Mucosa of gallbladder (tissue), 1 donor: ENCODE results near the gene MYO1D. TPM values are rescaled to one million over a fixed set of nuclear protein-coding genes. Genes with fewer than 3 reads are reported as not detected.
A peak's percentile ranks its signal among the peaks of the same experiment; 100 is the strongest.
"Not testable (repeated sequence)": the region's sequence is repeated elsewhere in the genome, so short reads cannot be mapped to it uniquely, and the experiment has no call there.

Source experiments
- DNase-seq: peaks from one replicate; pipeline ENCODE4 v3.0.0-alpha.2; 2020; ENCODE audit warnings: low spot score
- total RNA-seq: library from RNA; stranded (reverse); gene quantifications from one replicate; pipeline ENCODE4 v1.2.1, GENCODE V29; 2021
- donor health status: DM: no; HTN: no; CAD: no.

The MYO1D gene
- 150 TPM for total RNA-seq

DNA sequence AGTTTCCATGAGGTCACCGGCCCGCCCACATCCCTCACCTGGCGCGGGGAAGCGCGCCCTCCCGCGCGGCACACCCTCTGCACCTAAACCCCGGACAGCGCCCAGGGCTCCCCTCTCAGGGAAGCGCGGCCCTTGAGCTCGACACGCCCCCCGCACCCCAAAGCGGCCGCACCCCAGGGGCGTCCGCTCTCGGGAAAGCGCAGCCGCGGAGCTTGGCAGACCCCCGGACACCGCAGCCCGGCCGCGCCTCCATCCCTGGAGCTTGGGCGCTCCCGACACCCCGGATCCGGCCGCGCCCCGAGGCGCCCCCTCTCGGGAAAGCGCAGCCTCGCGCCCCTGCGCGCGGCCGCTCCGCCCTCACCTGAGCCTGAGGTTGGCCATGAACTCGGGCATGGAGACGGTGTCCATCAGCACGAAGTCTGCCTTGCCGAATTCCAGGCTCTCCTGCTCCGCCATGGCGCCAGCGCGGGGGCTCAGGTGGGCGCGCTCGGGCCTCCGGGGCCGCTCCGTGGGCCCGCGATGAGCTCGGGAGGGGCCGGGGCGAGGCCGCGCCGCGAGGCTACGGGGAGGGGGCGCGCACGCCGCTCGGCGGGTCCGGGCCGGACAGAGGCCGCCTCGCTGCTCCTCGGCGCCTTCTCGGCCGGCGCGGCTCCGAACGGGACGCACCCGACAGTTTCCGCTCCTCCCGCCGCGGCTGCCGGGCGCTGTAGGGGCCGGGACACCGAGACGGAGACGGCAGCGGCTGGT is at the start of gene MYO1D:
TSS of gene MYO1D (minus strand) at position 708 of the 747 bp plus-strand sequence. CDS start at position 456, 252 bp downstream.
- peak; percentile 55 for DNase-seq

DNA sequence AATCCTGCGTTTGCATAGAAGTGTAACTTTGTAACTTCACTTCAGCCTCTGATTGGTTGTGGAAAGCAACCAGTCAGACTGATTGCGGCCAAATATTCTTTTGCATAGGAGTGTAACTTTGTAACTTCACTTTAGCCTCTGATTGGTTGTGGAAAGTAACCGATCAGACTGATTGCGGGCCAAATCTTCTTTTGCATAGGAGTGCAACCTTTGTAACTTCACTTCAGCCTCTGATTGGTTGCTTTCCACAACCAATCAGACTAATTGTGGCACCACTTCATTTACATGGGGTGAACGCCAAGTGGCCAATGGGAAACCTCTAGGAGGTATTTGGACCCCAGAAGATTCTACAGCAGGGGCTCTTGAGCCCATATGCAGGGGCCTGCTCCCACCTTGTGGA is 49.3 kb upstream of the MYO1D start:
- DNase-seq, result no peak

DNA sequence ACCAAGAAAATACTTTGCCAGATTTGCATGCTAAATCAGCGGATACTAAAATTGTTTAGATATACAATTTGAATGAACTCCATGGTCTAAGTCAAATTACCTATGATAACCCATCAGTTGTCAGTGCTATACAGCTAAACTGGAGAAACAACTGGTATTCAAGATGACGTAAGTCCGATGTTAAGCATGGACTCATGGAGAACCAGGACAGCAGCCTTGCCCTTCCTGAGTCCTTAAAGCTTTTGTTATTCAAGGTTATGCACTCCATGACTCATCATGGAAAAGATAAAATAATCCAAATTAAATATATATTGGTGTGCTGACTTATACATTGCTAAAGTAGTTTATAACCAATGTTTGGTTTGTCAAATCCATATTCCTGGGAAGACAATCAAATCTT is 47.0 kb upstream of the MYO1D start:
- DNase-seq, result not testable (repeated sequence)

DNA sequence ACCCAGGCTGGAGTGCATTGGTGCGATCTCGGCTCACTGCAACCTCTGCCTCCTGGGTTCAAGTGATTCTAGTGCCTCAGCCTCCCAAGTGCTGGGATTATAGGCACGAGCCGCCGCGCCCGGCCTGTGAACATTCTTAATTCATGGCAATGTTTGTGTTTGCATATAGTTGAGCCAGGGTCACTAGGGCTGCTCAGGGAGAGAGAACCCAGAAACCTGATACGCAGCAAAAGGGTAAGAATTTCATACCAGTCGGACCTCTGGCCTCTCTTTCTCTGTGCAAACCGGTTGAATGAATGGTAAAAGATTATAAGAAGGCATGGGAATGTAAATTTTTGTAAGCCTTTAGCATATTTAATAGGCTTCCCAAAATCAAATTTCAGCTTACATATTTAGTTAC is 44.1 kb upstream of the MYO1D start:
- DNase-seq, result no peak

DNA sequence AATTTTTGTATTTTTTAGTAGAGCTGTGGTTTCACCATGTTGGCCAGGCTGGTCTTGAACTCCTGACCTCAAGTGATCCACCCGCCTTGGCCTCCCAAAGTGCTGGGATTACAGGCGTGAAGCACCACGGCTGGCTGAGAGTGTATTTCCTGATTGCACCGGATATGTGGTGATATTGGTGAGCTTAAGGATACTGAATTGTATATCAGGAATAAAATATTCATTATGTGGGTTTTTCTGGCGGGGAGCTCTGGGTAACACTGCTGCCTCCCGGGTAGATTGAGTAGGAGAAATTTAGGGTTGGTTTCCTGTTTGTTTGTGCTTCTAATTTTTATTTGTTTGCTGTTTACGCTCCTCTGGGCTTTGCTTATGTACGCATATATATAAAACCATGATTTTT is 43.4 kb upstream of the MYO1D start:
- DNase-seq, result no peak

DNA sequence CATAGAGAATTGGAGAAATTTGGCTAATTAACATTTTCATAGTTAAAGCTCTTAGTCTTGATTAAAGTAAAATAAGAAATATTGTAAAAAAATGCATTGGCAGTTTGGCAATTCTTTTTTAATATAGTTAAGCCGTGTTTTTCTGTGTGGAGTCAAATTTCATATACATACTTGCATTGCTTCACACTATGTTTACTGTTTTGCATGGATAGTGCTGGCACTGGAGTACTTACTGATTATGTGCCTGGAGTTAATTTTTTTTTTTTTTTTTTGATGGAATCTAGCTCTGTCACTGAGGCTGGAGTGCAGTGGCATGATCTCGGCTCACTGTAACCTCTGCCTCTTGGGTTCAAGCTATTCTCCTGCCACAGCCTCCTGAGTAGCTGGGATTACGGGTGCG is 43.0 kb upstream of the MYO1D start:
- DNase-seq, result not testable (repeated sequence)

DNA sequence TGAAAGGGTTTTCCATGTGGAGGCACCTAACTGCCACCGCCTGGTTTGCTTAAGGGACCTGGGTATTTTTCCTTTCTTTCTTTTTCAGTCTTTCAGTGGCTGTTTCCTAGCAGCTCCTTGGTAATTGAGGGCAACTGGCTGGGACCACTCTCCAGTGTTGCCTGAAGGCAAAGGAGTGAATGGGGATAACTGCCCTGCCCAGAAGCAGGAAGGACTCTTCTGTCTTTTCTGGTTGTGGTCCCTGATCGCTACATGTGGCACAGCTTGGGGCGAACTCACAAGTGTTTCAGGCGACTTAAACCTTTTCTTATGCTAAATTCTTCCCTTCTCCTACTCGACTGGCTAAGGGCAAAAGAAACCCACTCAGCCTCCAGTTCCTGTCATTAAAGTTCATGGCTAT is 40.9 kb upstream of the MYO1D start:
- no peak for DNase-seq

DNA sequence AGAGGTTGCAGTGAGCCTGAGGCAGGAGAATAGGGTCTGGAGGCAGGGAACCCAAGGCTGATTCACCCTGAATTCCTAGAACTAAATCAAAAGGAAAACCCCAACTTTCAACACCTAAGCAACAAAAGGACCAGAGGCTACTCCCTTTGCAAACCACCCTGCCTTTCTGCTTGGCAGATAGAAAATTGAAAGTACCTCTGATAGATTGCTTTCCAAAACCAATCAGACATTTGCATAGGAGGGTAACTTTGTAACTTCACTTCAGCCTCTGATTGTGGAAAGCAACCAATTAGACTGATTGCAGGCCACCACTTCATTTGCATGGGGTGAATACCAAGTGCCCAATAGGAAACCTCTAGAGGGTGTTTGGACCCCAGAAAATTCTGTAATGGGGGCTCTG is 40.2 kb upstream of the MYO1D start:
- no peak for DNase-seq

DNA sequence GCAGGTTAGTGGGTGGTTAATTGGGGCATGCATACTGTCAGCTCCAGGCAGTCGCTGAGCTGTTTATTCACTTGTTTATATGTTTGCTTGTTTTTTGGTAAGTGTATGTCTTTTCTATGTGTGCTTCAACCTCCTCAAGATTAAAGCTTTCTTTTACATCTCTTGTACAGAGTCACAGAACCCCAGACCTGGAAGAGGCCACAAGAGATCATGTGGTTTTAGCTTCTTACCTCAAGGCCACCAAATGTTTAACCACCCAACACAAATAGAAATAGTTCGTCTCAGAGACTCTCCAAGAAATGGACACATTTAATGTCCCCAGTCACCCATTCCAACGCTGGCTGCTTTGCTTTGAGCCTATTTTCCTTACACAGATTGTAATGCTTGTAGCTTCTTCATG is 39.2 kb upstream of the MYO1D start:
- no peak for DNase-seq

DNA sequence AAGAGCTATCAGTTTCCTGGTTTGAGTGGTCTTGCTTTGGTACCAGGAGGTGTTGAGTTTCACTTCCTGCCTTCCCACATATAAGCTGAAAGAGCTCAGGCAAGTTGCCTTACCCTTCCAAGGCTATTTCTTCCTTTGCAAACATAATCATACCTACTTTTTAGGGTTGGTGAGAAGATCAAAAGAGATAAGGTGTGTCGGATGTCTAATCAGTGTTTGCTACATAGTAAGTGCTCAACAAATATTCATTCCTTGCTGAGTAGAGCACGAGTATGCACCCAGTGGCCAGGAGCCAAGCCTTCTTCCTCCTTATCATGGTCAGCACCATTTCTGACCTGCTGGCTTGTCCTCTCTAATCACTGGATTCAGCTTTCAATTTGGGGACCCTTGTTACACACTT is 38.3 kb upstream of the MYO1D start:
- DNase-seq, result no peak

DNA sequence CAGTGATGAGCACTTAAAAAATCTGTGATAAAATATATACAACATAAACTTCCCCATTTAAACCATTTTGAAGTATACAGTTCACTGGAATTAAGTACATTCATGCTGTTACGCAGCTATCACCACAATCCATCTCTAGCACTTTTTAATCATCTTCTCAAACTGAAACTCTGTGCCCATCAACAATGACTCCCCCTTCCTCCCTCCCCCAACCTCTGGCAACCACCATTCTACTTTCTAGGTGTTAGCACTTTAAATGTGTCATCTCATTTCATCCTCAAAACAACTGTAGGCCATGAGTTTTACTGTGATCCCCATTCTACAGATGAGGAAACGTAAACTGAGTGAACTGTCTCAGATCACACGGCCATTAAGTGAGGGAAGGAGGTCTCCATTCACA is 37.3 kb upstream of the MYO1D start:
- no peak for DNase-seq

DNA sequence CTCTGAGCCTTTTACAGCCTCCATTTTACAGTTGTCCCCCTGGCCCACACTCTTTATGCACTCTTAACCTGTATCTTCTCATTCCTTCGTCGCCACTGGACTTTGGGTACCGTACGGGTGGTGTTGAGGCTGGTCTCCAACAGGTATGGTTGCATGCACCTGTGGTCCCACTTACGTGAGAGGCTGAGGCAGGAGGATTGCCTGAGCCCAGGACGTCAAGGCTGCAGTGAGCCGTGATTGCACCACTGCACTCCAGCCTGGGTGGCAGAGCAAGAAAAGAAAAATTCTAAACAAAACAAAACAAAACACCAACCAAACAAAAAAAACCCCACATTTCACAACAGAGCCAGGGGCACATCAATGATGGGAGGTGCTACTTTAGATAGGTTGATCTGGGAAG is 36.7 kb upstream of the MYO1D start:
- no peak for DNase-seq

DNA sequence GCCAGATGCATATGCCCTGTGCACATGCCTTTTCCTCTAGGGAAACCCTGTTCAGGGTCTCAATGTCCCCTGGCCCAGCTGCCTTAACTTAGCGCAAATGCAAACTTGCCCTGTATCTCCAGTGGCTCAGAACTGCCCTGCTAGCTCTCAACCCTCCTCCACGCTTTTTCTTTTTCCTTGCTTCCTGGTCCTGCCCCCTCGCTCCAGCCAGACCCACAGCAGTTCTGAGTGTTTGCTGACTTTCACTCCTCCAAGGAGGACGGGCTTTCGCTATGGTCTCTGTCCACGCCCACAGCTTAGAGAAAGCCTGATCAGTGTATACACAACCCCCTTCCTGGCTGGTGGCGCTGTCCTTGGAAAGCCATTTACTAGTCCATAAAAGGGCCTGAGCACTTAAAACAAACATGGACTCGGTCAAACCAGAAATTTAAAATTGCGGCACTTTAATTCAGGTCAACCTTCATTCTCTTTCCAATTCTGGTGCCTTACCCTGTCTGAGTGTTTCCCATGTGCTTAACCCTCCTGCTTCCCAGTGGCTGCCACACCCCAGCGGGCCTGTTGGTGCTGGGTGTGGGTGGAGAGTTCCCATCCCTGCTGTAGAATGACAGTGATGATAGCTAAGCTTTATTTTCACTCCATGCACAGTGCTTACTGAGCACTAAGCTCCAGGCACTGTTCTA is 35.4 kb upstream of the MYO1D start:
- peak; percentile 86 for DNase-seq

DNA sequence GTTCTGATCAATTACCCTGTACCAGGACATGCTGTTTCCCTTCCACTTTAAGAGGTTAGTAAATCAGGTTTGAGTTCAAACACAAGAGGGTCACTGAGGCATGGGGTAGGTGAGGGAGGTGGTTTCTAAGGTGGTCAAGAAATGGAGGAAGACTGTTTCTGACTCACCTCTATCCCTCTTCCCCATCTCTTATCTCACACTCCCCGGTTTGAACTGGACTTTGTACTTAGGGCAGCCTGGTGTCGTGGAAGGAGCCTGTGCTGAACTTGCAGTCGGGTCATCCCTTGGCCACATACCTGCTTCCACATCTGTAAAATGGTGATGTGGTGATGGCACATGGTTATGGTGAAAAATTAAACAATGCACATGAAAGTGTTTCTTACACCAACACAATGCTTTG is 33.8 kb upstream of the MYO1D start:
- DNase-seq, result peak; percentile 40

DNA sequence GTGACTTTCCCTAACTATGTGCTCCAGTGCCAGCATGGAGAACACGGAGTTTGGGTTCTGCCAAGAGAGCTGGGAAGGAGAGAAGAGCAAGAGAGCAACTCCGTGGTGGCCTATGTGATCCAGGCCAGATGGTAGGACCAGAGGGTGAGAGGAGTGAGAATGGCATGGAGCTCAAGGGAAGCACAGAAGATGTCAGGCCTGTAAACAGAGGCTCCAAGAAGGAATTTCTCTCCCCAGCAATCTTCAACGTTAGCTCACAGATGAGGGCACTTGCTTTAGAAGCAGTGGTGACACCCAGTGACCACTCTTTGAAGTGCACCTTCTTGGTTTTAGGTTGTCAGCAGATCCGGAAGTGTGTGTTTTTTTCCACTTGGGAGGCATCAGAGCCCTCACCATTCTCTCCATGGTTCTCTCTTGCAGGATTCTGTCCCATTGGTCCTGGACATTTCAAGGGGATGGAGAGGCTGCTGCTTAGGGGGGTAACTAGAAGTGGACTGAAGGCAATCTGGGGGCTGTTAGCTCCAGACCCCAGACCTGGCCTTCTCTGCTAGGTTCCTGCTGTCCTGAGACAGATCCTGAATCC is 33.0 kb upstream of the MYO1D start:
- peak; percentile 91 for DNase-seq

DNA sequence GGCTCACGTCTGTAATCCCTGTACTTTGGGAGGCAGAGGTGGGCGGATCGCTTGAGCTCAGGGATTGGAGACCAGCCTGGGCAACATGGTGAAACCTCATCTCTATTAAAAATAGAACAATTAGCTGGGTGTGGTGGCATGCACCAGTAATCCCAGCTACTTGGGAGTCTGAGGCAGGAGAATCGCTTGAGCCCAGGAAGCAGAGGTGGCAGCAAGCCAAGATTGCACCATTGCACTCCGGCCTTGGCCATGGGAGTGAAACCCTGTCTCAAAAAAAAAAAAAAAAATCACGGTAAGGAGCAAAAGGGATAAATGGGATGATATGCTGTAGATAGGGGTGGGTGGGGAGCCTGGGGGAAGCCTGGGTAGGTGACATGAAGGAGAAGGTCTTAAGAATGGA is 30.7 kb upstream of the MYO1D start:
- DNase-seq, result no peak

DNA sequence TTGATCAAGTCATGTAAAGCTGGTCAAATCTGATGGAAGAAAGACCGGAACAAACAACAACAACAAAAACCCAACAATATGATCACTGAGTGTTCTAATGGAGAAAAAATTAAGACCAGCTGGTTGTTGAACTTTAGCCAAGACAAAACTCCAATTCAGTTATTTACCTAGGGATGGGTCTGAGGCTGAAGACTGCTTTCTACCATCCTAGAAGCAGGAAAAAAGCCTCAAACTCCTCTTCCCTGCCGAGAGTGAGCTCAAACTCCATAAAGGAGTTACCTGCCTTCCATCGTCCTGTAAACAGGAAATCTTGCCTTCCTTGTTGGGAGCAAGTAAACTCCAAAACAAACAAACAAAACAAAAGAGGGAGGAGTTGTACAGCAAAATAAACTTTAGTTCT is 28.0 kb upstream of the MYO1D start:
- no peak for DNase-seq

DNA sequence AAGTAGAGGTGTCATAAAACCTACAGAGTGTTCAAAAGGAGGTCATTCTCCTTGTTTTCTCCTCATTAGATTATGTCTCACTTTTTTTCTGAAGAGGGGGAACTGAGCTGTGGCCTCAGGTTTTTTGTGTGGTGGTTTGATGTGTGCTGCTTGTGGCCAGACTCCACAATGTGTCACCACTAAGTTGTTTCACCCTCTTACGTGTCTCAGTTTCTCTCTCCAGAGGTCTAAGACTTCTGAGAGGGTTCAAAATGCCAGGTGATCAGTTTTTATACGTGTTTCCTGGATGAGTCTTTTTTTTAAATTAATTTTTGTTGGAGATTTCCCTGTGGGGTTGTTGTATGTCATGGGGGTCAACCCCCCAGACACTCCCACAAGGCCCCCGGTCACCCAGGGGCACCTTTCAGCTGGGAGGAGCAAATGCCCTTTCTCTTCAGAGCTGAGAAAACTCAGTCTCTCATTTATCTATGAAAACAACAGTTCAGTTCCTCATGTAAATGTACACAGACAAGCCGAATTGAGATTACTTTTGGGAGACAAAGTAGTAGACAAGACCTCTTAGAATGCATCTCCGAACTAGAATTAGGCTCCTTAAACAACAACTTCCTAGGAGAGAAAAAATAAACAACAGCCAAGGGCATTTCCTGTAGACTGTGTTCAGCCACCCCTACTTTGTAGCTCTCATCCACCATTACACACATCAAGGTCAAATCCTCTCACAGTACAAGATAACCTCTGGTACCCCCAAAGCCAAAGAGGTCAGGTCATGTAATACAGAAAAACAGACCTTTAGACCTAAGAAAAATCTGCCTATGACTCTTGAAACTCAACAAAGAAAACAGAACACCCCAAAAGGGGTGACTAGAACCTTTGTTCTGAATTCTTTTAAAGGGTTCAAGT is 27.1 kb upstream of the MYO1D start:
- DNase-seq, result no peak

DNA sequence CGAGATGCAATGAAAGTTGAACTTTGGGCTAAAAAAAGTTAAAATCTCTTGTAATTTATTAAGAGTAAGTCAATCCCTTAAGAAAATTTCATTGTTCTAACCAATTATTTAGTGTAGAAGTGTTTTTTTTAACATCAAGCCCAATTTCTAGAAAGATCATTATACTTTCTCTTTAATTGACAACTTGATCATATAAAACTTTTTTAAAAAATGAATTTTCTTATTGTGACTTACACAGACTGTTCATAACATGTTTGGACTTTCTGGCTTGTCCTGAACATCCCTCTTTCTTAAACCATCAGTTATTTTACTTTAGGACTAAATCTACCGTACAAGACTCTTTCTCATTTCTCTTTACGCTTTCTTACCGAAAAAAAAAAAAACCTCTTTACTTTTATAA is 24.8 kb upstream of the MYO1D start:
- DNase-seq, result no peak

DNA sequence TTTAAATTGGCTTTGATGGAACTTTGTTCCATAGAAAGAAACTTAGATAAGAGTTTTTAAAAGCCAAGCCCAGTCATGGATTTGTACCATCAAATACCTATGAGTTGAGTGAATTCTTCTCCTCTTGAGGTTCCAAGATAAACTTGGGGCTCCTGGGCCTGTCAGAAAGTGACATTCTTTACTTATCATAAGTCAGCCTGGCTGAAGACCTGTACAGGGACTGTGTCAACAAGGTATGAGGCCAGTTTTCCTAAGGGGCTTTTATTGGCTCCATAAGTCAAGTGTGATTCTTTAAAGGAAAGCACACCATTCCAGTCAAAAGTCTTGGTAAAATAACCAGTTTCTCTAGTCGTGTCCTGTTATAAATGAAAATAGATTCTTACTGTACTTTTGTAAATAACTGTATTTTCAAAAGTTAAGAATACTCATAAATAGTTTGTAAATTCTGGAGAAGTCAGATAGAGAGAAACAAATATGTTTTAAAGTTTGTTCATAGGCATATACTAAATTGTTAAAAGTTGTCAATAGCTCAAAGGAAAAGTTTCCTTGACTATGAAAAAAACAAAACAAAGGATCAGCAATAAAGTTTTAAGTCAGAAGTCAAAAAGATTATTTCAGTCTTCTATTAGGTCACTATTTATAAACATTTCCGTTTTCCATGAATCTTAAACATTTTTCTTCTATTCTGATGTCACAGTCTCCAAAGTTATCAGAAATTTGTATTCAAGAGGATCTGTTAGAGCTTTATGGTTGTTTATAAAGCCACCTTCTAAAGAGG is 22.5 kb upstream of the MYO1D start:
- DNase-seq, result no peak

DNA sequence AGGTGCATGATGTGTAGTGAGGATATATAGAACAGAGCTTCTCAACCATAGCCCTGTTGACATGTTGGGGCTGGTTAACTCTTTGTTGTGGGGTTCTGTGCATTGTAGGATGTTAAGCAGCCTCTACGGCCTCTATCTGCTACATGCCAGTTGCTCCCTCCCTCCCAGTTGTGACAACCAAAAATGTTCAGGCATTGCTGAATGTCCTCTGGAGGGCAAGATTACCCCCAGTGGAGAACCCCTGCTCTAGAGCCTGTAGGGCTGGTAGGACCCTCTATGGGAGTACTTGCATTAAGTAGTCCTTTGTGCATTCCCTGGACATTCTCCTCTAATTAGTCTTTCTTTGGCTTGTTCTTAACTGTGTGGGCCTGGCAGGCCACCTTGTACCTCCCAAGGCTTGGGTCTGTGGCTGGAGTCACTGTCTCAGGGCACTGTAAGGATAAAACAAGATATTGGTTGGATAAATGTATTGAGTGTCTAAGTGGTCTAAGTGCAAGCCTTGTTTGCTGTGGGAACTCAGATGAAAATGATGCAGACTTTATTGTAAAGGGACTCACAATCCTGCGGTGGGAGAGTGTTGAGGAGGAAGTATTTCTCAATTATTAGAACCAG is 19.8 kb upstream of the MYO1D start:
- peak; percentile 4 for DNase-seq
